Right atrium auricular region (tissue), 2 donors: ENCODE measurements around the gene PPEF2. TPM values are rescaled to one million over a fixed set of nuclear protein-coding genes. Genes with fewer than 3 reads are reported as not detected.

Source experiments
- DNase-seq: peaks from one replicate; pipeline ENCODE4 v3.0.0-alpha.2; 2019; ENCODE audit warnings: low spot score
- H3K27ac ChIP-seq, 2 donors: fragments of 200-600 bp; sonication (generic); 1 replicate in 1 of 2; 2 replicates in 1 of 2; pipeline ENCODE4 v1.5.1; 2016 to 2019
- H3K27me3 ChIP-seq, 2 donors: fragments of 200-600 bp; sonication (generic); one replicate each; pipeline versions ENCODE4 v1.5.1 to v1.6.0; 2017 to 2019
- H3K36me3 ChIP-seq: fragments of 200-600 bp; sonication (generic); one replicate; pipeline ENCODE4 v1.5.1; 2016
- H3K4me1 ChIP-seq, 2 donors: fragments of 200-600 bp; sonication (generic); one replicate each; pipeline versions ENCODE4 v1.5.1 to v1.6.0; 2017 to 2019
- H3K4me3 ChIP-seq, 2 donors: fragments of 200-600 bp; sonication (generic); 1 replicate in 1 of 2; 2 replicates in 1 of 2; pipeline ENCODE4 v1.5.1; 2017 to 2019; ENCODE audit warnings: mild to moderate bottlenecking in 1 of 2, moderate library complexity in 1 of 2
- H3K9me3 ChIP-seq, 2 donors: fragments of 200-600 bp; sonication (generic); one replicate each; pipeline ENCODE4 v1.5.1; 2019
- total RNA-seq, 2 donors: library from RNA; depleted of rRNA; stranded (reverse); fragments of >200 nt; gene quantifications; one replicate each; pipeline ENCODE4 v1.1.0, GENCODE V29; 2016
- TF ChIP-seq, protein P1 (sequence below), 2 donors: fragments of 200-600 bp; sonication (generic); IDR thresholded peaks; one replicate each; pipeline ENCODE4 v1.5.1; 2019; ENCODE audit warnings: antibody characterized with exemption in 2 of 2

PPEF2 gene
- total RNA-seq, 2 donors from 2014 or later = not detected

DNA sequence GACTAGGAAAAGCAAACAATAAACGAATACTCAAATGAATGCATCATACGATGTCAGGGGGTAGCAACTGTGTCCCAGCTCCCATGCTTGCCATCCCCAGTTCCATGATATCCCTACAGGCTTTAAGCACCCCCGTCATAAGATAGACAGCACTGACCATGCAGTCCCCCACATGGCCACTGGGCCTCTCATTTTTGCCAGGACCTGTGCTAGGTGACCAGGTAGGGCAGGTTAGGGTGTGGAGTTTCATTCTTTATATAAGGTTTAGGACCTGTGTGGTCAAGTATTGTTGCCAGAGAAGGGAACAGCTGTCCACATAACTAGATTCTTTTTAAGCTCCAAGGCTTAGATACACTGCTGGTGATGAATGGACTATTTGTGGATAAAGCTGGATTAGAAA is 9.7 kb downstream of the PPEF2 start:
- H3K27me3 ChIP-seq = no peaks in the 10 kb centered on the region
- DNase-seq = no peak
- H3K9me3 ChIP-seq = no peaks in the 10 kb centered on the region
- no peak overlapping the region for H3K4me3 ChIP-seq
- no peak overlapping the region for H3K27ac ChIP-seq
- no peaks in the 10 kb centered on the region for H3K4me1 ChIP-seq
- TF ChIP-seq, protein P1, sequence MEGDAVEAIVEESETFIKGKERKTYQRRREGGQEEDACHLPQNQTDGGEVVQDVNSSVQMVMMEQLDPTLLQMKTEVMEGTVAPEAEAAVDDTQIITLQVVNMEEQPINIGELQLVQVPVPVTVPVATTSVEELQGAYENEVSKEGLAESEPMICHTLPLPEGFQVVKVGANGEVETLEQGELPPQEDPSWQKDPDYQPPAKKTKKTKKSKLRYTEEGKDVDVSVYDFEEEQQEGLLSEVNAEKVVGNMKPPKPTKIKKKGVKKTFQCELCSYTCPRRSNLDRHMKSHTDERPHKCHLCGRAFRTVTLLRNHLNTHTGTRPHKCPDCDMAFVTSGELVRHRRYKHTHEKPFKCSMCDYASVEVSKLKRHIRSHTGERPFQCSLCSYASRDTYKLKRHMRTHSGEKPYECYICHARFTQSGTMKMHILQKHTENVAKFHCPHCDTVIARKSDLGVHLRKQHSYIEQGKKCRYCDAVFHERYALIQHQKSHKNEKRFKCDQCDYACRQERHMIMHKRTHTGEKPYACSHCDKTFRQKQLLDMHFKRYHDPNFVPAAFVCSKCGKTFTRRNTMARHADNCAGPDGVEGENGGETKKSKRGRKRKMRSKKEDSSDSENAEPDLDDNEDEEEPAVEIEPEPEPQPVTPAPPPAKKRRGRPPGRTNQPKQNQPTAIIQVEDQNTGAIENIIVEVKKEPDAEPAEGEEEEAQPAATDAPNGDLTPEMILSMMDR (IDR thresholded peaks at IDR 0.05) = no peak
- H3K36me3 ChIP-seq = no peaks in the 10 kb centered on the region

DNA sequence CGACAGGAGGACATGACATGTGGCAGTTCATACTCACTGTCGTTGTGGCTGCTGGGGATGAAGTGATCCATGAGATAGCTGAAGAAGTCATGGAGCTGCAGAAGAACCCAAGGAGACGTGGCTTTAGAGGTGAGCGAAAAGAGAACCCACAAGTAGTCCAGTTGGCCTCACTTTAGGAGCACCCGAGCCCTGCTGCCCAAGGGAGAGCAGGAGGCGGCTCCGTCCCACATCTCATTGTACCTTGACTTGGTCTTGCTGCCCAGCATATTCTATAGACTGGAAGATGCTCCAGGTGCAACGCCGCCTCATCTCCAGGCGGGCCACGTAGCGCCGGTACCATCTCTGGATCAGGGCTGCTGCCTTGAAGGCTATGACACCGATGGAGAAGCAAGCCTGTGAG is 10.6 kb downstream of the PPEF2 start:
- TF ChIP-seq, protein P1 (IDR thresholded peaks at IDR 0.05) = no peak
- Histone ChIP-seq H3K27ac (no peak overlapping the region), H3K4me1 (no peaks in the 10 kb centered on the region), H3K36me3 (no peaks in the 10 kb centered on the region), H3K27me3 (no peaks in the 10 kb centered on the region), H3K4me3 (no peak overlapping the region), H3K9me3 (no peaks in the 10 kb centered on the region)
- no peak for DNase-seq

- DNase-seq = no peak
- no peaks in the 10 kb centered on the region for H3K4me1 ChIP-seq
- no peaks in the 10 kb centered on the region for H3K36me3 ChIP-seq
- H3K27me3 ChIP-seq = no peaks in the 10 kb centered on the region
- no peaks in the 10 kb centered on the region for H3K9me3 ChIP-seq
- H3K27ac ChIP-seq = no peak overlapping the region
- no peak overlapping the region for H3K4me3 ChIP-seq
- TF ChIP-seq, protein P1 (IDR thresholded peaks at IDR 0.05) = no peak
These were observed 12.6 kb downstream of the PPEF2 start for GRCh38 chr4:75889537-75890199.

GRCh38 chr4:75886104-75886503 is 16.1 kb downstream of the PPEF2 start:
- no peak for DNase-seq
- Histone ChIP-seq H3K4me3 (no peak overlapping the region), H3K27ac (no peak overlapping the region), H3K27me3 (no peaks in the 10 kb centered on the region), H3K4me1 (no peaks in the 10 kb centered on the region), H3K9me3 (no peaks in the 10 kb centered on the region), H3K36me3 (no peaks in the 10 kb centered on the region)
- TF ChIP-seq, protein P1 (IDR thresholded peaks at IDR 0.05) = no peak

- no peaks in the 10 kb centered on the region for H3K4me1 ChIP-seq
- no peak for DNase-seq
- no peak overlapping the region for H3K27ac ChIP-seq
- no peaks in the 10 kb centered on the region for H3K36me3 ChIP-seq
- no peaks in the 10 kb centered on the region for H3K9me3 ChIP-seq
- TF ChIP-seq, protein P1 (IDR thresholded peaks at IDR 0.05) = no peak
- H3K4me3 ChIP-seq = no peak overlapping the region
- H3K27me3 ChIP-seq = no peaks in the 10 kb centered on the region
These were observed 20.8 kb downstream of the PPEF2 start for GRCh38 chr4:75881476-75881875.

DNA sequence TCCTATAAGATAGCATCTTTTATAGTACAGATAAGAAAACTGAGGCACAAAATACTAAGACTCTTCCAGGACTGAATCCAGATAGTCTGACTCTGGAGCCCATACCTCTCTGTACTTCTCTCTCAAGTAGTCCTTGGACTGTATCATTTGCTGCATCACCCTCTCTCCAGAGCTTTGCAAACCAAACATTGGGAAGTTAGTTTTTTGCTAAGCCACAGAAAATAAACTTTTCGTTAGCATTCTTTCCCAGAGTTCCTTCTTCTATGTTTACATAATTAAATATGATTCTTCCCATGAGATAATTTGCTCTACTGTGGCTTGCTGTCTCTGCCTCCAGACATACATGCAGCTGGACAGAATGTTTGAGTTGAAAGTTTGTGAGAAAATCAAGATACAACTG is 22.0 kb downstream of the PPEF2 start:
- no peak for DNase-seq
- no peaks in the 10 kb centered on the region for H3K27me3 ChIP-seq
- H3K4me1 ChIP-seq = no peaks in the 10 kb centered on the region
- H3K4me3 ChIP-seq = no peak overlapping the region
- TF ChIP-seq, protein P1 (IDR thresholded peaks at IDR 0.05) = no peak
- H3K36me3 ChIP-seq = no peaks in the 10 kb centered on the region
- no peak overlapping the region for H3K27ac ChIP-seq
- H3K9me3 ChIP-seq = no peaks in the 10 kb centered on the region
